EH (cell line): ENCODE measurements around the gene PGC.

Experiments used
- DNase-seq: peaks from one replicate; pipeline ENCODE4 v3.0.0-alpha.2; 2015; ENCODE audit warnings: low read depth

Gene PGC

DNA sequence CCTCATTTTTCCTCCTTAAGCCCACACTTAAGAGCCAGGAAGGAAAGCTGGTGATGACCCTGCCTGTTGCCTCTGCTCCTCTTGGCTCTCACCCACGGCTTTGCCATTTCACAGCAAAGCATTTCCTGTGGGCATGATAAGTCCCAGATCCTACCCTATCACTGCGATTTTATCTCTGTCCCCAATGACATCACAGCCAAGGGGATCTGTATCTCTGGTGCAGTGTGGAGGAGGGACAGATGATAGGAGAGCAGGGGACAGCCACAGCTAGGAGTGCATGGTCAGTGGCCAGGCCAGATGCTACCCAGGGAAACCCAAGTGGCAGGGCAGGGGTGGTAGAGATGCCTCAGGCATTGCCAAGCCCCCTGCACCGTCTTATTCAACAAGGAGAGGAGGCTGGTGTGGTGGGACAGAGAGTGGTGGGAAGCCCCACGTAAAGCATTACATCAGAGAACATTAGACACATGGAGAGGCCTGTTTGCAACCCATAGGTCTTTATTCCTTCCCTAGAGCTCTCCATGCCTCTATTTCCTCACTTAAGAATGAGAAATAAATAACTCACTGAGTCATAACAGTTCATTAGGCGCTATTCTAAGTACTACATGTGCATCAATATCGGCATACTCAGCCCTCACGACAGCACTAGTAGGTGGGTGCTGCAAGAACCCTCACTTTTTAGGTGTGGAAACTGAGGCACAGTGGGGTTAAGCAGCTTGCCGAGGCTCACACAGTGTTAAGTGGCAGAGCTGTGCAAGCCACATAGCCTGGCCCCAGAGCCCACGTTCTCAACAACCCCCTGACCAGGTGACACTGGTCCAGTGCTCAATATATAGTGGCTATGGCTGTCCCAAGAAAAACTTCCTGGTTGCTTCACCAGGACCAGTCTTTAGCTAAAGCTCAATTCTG is 16.4 kb downstream of the PGC start:
- peak; percentile 82 for DNase-seq

DNA sequence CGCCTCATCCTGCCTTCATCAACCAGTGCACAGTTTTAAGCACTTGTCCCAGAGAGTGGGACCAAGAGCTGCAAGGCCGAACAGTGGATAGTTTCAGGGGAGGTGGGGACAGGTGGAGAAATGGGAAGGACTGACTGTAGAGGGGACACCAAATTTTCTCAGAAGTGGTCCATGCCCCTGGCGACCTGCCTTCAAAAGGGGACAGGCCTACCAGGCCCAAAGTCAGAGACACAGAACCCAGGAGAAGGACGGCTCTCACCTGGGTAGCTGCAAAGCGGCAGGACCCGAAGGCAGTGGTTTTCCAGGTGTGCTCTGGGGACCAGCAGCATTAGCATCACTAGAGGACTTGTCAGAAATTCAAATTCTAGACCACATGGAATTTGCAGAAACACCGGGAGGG is 17.6 kb downstream of the PGC start:
- DNase-seq: no peak

DNA sequence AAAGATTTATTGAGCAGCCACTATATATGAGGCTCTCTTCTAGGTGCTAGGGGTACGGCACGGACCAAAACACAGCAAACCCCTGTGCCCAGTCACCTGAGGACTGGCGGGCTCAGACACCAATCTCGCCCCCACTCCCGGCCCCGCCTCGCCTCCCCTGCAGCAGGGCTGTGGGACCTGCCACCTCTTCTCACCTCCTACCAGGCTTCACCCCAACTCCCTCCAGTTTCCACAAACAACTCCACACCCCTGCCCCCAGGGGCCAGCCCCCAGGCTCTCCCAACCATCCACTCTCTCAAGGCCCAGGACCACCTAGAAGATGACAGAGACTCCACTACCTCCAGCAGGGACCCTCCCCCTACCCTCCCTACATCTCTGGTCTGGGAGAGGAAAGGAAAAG is 18.2 kb downstream of the PGC start:
- no peak for DNase-seq

DNA sequence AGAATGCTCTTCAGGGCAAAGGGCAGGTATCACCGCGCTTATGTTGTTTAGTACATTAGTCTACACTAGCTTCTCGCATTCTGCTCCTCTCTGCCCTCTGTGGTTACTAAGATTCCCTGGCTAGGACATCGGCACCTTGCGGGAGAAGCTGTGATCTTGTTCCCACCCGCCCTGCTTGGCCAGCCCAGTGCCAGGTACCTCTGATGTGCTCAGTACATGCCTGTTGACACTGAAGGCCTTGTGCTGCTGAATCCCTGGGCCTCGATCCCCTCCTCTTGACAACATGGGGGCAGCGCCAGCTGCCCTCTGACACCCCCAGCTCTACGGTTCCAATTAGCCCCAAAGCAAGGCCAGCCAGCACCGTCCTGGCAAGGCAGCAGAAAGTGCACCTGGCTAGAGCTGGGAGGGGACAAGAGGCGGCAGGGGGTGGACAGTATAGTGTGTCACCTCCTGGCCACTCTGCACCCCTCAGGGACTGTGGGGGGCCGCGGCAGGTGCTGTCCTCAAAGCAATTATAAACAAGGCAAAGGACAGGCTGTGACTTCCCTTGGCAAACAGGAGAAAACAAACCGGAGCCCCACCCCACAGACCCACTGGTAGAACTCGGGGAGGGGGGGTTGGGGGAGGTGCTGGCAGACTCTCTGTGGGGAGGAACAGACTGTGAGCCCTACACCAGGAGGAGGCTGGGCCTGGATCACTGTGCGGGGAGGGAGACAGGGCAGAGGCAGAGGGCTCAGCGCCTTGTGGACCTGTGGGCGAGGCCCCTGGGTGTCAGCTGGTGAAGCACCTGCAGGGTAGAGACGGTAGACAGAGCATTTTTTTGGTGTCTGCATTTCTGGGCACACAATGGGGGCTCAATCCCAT is 18.9 kb downstream of the PGC start:
- no peak for DNase-seq

- no peak for DNase-seq
Measured at GRCh38 chr6:41727705-41728072, 19.5 kb downstream of the PGC start.

DNA sequence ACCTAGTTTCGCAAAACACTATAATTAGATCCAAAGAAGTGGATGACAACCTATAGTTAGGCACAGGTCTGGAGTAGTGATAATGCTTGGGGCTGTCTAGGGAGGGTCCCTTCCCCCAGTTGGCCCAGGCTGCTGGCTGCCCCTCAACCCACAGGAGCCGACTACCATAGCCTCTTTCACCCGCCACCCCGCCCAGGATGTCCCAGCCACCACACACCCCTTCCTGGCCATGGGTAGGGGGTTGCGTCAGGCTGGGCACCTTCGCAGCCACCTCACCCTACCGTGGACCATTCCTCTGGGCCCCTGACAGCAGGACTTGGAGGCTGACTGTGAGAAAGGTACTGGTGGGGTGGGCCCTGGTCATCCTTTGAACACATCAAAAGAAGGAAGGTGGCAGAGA is 20.3 kb downstream of the PGC start:
- no peak for DNase-seq

DNA sequence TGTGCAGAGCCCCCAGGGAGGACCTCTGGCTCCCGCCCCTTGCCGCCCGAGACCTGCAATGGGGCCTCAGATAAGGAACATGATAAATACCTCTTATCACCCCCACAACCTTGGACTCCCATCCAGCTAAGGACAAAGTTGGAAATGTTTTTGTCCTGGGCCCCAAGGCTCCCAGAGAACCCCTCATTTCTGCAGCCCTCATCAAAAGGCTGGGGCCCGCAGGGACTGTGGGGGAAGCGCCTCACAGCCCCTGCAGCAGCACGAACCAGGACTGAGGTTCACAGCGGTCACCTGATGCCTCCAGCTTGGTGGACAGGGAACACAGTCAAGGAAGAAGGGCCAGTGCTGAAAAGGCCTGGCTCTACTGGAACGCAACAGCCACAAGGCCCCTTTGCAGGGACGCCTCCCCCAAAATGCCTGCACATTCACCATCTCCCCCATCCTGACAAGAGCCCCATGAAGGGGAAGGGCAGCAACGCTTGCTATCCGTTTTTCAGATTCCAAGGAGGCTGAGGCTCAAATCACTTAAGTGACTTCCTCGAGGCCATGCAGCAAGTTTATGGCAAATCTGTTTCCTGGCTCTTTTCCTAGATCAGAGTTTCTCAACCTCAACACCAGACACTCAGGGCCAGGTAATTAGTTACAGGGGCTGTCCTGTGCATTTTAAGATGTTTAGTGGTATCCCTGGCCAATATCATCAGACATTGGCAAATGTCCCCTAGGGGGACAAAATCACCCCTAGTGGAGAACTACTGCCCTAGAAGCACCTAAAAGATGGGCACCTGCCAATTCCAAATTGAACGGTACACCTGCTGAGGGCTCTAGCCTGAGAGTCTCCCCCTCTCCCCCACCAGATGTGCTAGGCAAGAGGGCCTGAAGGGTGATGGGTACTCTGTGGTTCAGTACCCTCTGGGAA is 22.4 kb downstream of the PGC start:
- DNase-seq: peak; percentile 57

GRCh38 chr6:41724228-41724580 is 23.0 kb downstream of the PGC start:
- DNase-seq: no peak

- DNase-seq: peak; percentile 95
Measured at GRCh38 chr6:41723530-41724227, 23.5 kb downstream of the PGC start.

- no peak for DNase-seq
Measured at GRCh38 chr6:41722969-41723529, 24.1 kb downstream of the PGC start.

DNA sequence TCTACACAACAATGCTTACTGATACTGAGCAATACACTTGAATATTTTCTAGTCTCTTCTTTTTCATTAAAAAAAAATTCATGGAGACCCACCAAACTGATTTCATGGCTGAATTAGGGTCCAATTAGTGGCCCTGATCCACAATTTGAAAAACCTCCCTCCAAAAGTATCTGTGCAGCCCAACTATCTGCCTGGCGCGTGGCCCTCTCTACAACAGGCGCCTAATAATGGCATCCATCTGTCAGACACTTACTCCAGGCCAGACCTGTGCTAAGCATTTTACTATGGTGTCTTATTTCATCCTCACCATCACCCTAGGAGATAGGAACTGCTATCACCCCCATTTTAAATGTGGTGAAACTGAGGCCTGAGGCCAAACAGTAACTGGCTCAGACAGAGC is 25.8 kb downstream of the PGC start:
- no peak for DNase-seq

DNA sequence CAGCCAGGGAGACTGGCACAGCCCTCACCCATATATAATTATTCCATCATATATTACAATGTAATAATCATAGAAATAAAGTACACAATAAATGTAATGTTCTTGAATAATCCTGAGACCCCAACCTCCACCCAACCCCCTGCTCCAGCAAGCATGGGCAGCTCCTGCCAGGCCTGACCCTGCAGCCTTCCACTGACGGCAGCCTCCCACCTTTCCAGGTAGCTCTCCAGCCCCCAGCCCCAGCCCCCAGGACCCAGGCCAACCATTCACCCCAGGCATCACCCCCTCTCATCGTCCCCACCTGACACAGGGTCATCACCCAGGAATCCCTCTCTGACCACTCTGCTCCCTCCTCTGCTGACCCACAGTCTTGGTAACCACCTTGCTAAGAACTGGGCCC is 26.4 kb downstream of the PGC start:
- DNase-seq: no peak

DNA sequence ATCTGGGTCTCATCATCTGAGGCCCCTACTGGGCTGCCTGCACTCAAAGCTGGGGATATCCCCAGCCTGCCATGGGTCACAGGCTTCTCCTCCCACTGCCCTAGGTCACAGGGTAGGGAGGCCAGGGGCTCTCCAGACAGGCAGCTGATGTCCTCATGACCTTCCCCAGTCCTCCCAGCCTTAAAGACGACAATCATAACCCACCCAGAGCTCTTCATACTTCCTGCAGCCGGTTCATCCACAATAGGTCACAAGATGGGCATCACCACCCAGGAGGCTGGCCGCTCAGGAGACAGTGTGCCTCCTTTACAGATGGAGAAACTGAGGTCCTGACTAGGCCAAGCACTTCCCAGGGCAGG is 27.0 kb downstream of the PGC start:
- DNase-seq: no peak

GRCh38 chr6:41719436-41720261 is 27.5 kb downstream of the PGC start:
- DNase-seq: no peak

GRCh38 chr6:41718828-41719227 is 28.4 kb downstream of the PGC start:
- no peak for DNase-seq

DNA sequence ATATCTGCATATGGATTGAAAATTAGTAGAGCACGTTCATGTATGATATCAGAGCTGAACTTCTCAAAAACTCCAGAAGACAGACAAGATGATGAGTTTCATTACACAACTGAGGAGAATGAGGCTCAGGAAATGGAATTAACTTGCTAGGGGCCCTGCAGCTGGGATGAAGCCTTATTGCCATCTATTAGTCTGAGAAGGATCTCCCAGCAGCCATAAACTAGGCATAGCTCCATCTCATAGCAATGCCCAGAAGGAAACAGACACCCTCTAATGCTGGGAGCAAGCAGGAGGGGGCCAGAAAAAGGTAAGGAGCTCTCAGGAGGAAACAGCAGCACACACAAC is 29.8 kb downstream of the PGC start:
- peak; percentile 29 for DNase-seq

- peak; percentile 59 for DNase-seq
Measured at GRCh38 chr6:41716516-41717391, 30.4 kb downstream of the PGC start.

DNA sequence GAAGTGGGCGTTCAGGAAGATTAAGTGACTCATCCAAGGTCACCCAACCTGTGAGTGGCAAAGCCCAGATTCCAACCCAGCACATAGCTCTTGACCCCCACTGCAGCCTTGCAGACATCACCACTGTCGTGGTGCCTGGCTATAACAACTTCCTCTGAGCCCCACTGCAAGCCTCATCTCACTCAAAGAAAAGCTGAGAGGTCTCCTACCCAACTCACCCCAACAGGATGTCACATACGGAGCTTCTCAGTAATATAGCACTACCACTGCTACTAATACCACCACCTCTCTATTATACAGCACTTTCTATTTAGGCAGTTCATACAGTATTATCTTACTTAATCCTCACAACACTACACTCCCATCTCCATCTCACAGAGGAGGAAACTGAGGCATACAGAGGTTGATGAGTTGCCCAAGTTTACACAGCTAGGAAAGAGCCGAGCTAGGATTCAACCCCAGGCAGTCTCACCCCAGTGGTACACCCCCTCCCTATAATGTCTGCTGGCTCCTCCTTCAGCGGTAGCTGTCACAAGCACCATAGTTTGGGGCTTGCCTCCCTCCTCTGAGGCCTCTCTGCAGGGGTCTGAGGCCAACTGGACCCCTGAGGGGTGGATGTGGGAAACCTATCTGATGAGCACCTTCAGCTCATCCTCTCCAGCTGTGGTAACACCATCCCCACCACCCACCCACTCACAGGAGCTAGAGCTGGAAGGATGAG is 31.2 kb downstream of the PGC start:
- no peak for DNase-seq
